GM12801 (cell line): ENCODE data around the gene BMP10.

Source experiments
- CTCF ChIP-seq: IDR thresholded peaks from one replicate; pipeline ENCODE4 v1.5.1; 2011; ENCODE audit warnings: control low read depth; ENCODE audit not compliant: insufficient read length; ENCODE audit errors: extremely low read depth

BMP10 gene

GRCh38 chr2:68829749-68830148 is 41.4 kb downstream of the BMP10 start:
- no peak for TF ChIP-seq CTCF

- no peak for TF ChIP-seq CTCF
These were observed 42.1 kb downstream of the BMP10 start for GRCh38 chr2:68828887-68829708.

- TF ChIP-seq CTCF = no peak
These were observed 43.5 kb downstream of the BMP10 start for GRCh38 chr2:68827666-68828065.

- no peak for TF ChIP-seq CTCF
These were observed 45.3 kb downstream of the BMP10 start for GRCh38 chr2:68825866-68826265.

GRCh38 chr2:68824831-68825230 is 46.4 kb downstream of the BMP10 start:
- no peak for TF ChIP-seq CTCF

GRCh38 chr2:68822207-68822872 is 48.9 kb downstream of the BMP10 start:
- no peak for TF ChIP-seq CTCF

GRCh38 chr2:68819556-68819955 is 51.6 kb downstream of the BMP10 start:
- no peak for TF ChIP-seq CTCF
